ENCODE data around the gene POLN.

Gene POLN

DNA sequence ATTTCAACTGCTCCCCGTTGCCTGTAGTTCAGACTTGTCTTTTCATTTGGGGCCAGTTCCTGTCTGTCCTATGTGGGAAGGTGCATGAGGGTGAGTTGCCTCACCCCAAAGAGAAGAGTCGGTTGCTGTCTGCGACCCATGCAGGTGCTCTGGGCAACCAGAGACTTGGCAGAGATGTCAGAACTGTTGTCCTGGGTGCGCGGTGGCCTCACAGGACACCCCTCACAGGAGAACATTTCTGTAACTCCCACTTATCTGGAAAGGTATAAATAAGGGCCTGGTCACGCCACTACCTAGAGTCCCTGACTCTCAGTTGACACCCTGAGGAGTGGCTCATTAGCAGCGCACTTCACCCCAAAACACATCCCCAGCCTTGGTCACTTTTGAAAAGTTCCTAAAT lies 192.5 kb downstream of the POLN start:
- Histone ChIP-seq H3K27ac (ENCODE audit: low read depth, low read length, poor library complexity, severe bottlenecking) (no peak overlapping the region), H3K4me3 (ENCODE audit: low read depth, low read length, poor library complexity, severe bottlenecking) (no peak overlapping the region), H3K27me3 (ENCODE audit: insufficient read depth, low read length) (no peaks in the 10 kb centered on the region), H3K79me2 (ENCODE audit: insufficient read depth, low read length) (no peaks in the 10 kb centered on the region), H3K9me2 (ENCODE audit: low read depth, low read length) (no peaks in the 10 kb centered on the region), H3K36me3 (ENCODE audit: insufficient read depth, low read length) (no peaks in the 10 kb centered on the region), H3K4me2 (ENCODE audit: low read length) (no peak overlapping the region), H4K20me1 (ENCODE audit: insufficient read depth, low read length) (no peaks in the 10 kb centered on the region), H2AFZ (ENCODE audit: low read length) (no peak overlapping the region), H3F3A (ENCODE audit: insufficient read depth, low read length) (no peaks in the 10 kb centered on the region), H3K9ac (ENCODE audit: low read length) (no peak overlapping the region), H3K9me3 (ENCODE audit: low read length) (no peaks in the 10 kb centered on the region), H3K4me1 (ENCODE audit: insufficient read depth, low read length, severe bottlenecking) (no peaks in the 10 kb centered on the region)
- no peak for TF ChIP-seq EZH2 (IDR thresholded peaks at IDR 0.05; ENCODE audit: borderline replicate concordance, low read length)
- TF ChIP-seq, protein P1, sequence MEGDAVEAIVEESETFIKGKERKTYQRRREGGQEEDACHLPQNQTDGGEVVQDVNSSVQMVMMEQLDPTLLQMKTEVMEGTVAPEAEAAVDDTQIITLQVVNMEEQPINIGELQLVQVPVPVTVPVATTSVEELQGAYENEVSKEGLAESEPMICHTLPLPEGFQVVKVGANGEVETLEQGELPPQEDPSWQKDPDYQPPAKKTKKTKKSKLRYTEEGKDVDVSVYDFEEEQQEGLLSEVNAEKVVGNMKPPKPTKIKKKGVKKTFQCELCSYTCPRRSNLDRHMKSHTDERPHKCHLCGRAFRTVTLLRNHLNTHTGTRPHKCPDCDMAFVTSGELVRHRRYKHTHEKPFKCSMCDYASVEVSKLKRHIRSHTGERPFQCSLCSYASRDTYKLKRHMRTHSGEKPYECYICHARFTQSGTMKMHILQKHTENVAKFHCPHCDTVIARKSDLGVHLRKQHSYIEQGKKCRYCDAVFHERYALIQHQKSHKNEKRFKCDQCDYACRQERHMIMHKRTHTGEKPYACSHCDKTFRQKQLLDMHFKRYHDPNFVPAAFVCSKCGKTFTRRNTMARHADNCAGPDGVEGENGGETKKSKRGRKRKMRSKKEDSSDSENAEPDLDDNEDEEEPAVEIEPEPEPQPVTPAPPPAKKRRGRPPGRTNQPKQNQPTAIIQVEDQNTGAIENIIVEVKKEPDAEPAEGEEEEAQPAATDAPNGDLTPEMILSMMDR (IDR thresholded peaks at IDR 0.05; ENCODE audit: low read length): no peak

DNA sequence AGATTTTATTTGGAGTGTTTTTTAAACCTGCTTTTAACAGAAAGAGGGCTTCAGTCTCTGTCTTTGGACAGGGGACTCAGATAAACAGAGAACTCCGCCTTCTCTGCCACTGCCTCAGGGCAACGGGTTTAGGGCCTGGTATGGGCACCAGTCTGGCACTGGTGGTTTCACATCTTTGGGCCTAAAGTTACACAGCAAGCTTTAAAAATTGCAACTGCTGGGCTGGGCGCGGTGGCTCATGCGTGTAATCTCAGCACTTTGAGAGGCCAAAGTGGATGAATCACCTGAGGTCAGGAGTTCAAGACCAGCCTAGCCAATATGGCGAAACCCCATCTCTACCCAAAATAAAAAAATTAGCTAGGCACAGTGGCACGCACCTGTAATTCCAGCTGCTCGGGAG lies 193.1 kb downstream of the POLN start:
- no peaks in the 10 kb centered on the region for H3K79me2 ChIP-seq (ENCODE audit: insufficient read depth, low read length)
- H3K4me2 ChIP-seq (ENCODE audit: low read length): no peak overlapping the region
- no peaks in the 10 kb centered on the region for H3F3A ChIP-seq (ENCODE audit: insufficient read depth, low read length)
- no peak overlapping the region for H3K9ac ChIP-seq (ENCODE audit: low read length)
- H4K20me1 ChIP-seq (ENCODE audit: insufficient read depth, low read length): no peaks in the 10 kb centered on the region
- no peaks in the 10 kb centered on the region for H3K4me1 ChIP-seq (ENCODE audit: insufficient read depth, low read length, severe bottlenecking)
- H3K27me3 ChIP-seq (ENCODE audit: insufficient read depth, low read length): no peaks in the 10 kb centered on the region
- H3K27ac ChIP-seq (ENCODE audit: low read depth, low read length, poor library complexity, severe bottlenecking): no peak overlapping the region
- H3K4me3 ChIP-seq (ENCODE audit: low read depth, low read length, poor library complexity, severe bottlenecking): no peak overlapping the region
- no peaks in the 10 kb centered on the region for H3K9me2 ChIP-seq (ENCODE audit: low read depth, low read length)
- H2AFZ ChIP-seq (ENCODE audit: low read length): no peak overlapping the region
- H3K36me3 ChIP-seq (ENCODE audit: insufficient read depth, low read length): no peaks in the 10 kb centered on the region
- H3K9me3 ChIP-seq (ENCODE audit: low read length): no peaks in the 10 kb centered on the region
- TF ChIP-seq EZH2 (IDR thresholded peaks at IDR 0.05; ENCODE audit: borderline replicate concordance, low read length): no peak
- TF ChIP-seq, protein P1 (IDR thresholded peaks at IDR 0.05; ENCODE audit: low read length): no peak

DNA sequence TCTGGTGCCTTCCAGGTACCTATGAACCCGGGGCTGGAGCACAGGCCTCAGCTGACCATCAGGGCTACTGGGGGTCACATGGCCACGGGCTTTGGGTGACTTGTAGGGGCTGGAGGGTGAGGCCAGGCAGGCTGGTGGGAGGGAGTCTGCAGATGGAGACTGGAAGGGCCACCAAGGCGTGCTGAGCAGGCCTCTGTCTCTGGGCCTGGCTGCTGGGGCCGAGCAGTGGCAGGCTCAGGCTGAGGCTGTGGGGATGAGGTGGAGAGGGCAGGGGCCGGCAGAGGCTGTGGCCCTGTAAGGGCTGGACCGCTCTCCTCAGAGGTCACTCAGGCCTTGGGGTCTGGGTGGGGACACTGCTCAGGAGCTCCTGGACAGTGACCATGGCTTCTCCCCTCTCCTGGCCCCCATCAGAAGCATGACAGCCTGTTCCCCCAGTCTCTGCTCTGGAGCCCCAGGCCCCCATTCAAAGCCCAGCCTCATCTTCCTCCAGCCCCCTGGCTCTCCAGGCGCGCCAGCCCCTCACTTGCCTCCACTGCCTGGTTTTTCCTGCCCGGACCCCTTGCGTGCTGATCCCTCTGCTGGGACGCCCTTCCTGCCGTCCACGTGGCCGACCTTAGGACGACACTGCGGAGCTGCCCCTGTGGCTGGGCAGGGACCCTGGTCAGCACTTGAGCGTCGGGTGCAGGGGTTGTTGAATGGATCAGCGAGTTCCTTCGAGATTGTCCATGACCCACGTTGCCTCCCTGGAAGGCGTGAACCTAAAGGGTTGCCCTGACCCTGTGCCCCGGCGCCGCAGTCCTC lies 193.9 kb downstream of the POLN start:
- Histone ChIP-seq H3K9me2 (ENCODE audit: low read depth, low read length) (no peaks in the 10 kb centered on the region), H3K36me3 (ENCODE audit: insufficient read depth, low read length) (no peaks in the 10 kb centered on the region), H3F3A (ENCODE audit: insufficient read depth, low read length) (no peaks in the 10 kb centered on the region), H3K4me3 (ENCODE audit: low read depth, low read length, poor library complexity, severe bottlenecking) (no peak overlapping the region), H2AFZ (ENCODE audit: low read length) (no peak overlapping the region), H3K27me3 (ENCODE audit: insufficient read depth, low read length) (no peaks in the 10 kb centered on the region), H3K9me3 (ENCODE audit: low read length) (no peaks in the 10 kb centered on the region), H3K9ac (ENCODE audit: low read length) (no peak overlapping the region), H3K27ac (ENCODE audit: low read depth, low read length, poor library complexity, severe bottlenecking) (no peak overlapping the region), H3K4me1 (ENCODE audit: insufficient read depth, low read length, severe bottlenecking) (no peaks in the 10 kb centered on the region), H3K4me2 (ENCODE audit: low read length) (no peak overlapping the region), H3K79me2 (ENCODE audit: insufficient read depth, low read length) (no peaks in the 10 kb centered on the region), H4K20me1 (ENCODE audit: insufficient read depth, low read length) (no peaks in the 10 kb centered on the region)
- TF ChIP-seq, protein P1 (IDR thresholded peaks at IDR 0.05; ENCODE audit: low read length): no peak
- TF ChIP-seq EZH2 (IDR thresholded peaks at IDR 0.05; ENCODE audit: borderline replicate concordance, low read length): no peak
